Fibroblast of peridontal ligament (primary cell): ENCODE data around the gene BACH2.
"Not testable (repeated sequence)": the region's sequence is repeated elsewhere in the genome, so short reads cannot be mapped to it uniquely, and the experiment has no call there.

Experiments used
- DNase-seq: peaks from one replicate; pipeline ENCODE4 v3.0.0-alpha.2; 2010; ENCODE audit errors: extremely low read depth

BACH2 gene

GRCh38 chr6:90302320-90302719, 5.7 kb upstream of the BACH2 start:
- no peak for DNase-seq

GRCh38 chr6:90301816-90302215, 5.2 kb upstream of the BACH2 start:
- DNase-seq = no peak

GRCh38 chr6:90298459-90299053, 1.9 kb upstream of the BACH2 start:
- DNase-seq = no peak

GRCh38 chr6:90297867-90298381, 1.3 kb upstream of the BACH2 start:
- DNase-seq = no peak

- no peak for DNase-seq
These were observed 648 bp upstream of the BACH2 start for GRCh38 chr6:90297115-90297866.

- peak; percentile 54 for DNase-seq
These were observed 746 bp downstream of the BACH2 start for GRCh38 chr6:90295854-90296340.

- DNase-seq = peak; percentile 39
These were observed 1.4 kb downstream of the BACH2 start for GRCh38 chr6:90294989-90295853.

- DNase-seq = peak; percentile 12
These were observed 2.0 kb downstream of the BACH2 start for GRCh38 chr6:90294614-90294988.

- DNase-seq = no peak
These were observed 2.6 kb downstream of the BACH2 start for GRCh38 chr6:90294008-90294511.

- DNase-seq = no peak
These were observed 3.2 kb downstream of the BACH2 start for GRCh38 chr6:90293319-90293953.

- no peak for DNase-seq
These were observed 5.1 kb downstream of the BACH2 start for GRCh38 chr6:90291565-90291964.

GRCh38 chr6:90290811-90291420, 5.7 kb downstream of the BACH2 start:
- DNase-seq = no peak

GRCh38 chr6:90289902-90290301, 6.7 kb downstream of the BACH2 start:
- DNase-seq = no peak

GRCh38 chr6:90288404-90288803, 8.2 kb downstream of the BACH2 start:
- DNase-seq = peak; percentile 12

GRCh38 chr6:90286884-90287488, 9.7 kb downstream of the BACH2 start:
- peak; percentile 13 for DNase-seq

- peak; percentile 91 for DNase-seq
These were observed 10.8 kb downstream of the BACH2 start for GRCh38 chr6:90285611-90286381.

GRCh38 chr6:90285042-90285481, 11.6 kb downstream of the BACH2 start:
- DNase-seq = no peak

- peak; percentile 89 for DNase-seq
These were observed 12.2 kb downstream of the BACH2 start for GRCh38 chr6:90284236-90285041.

GRCh38 chr6:90282265-90282664, 14.4 kb downstream of the BACH2 start:
- DNase-seq = not testable (repeated sequence)
